AG04450 (cell line): Measurements from ENCODE around the gene C4orf50. TPM values are rescaled to one million over a fixed set of nuclear protein-coding genes. Genes with fewer than 3 reads are reported as not detected.

Source experiments
- CTCF ChIA-PET: fragments of 300-600, 350-600 bp; formaldehyde crosslinking; extraction: SDS; loops from one replicate; lab custom pipeline; 2022; ENCODE audit warnings: antibody characterized with exemption, inconsistent platforms; lab: Charles Lee
- POLR2A ChIA-PET: fragments of 350-600 bp; formaldehyde crosslinking; extraction: SDS; loops from one replicate; lab custom pipeline; 2021; ENCODE audit warnings: antibody characterized with exemption, inconsistent platforms; lab: Yijun Ruan, JAX
- DNase-seq: peaks from one replicate; pipeline ENCODE4 v3.0.0-alpha.2; 2011; ENCODE audit warnings: low read depth, low spot score
- H3K27ac ChIP-seq: one replicate; pipeline ENCODE4 v1.5.1; 2012; ENCODE audit warnings: low read depth, low read length, control low read depth
- H3K27me3 ChIP-seq: one replicate; pipeline ENCODE4 v1.6.0; 2012; ENCODE audit warnings: low read length; ENCODE audit not compliant: control insufficient read depth, insufficient read depth
- H3K4me3 ChIP-seq: 2 replicates; pipeline ENCODE4 v1.5.1; 2011; ENCODE audit warnings: mild to moderate bottlenecking, low read depth, low read length, control low read depth
- H3K9me3 ChIP-seq: 2 replicates; pipeline ENCODE4 v1.5.1; 2012; ENCODE audit warnings: low read length; ENCODE audit not compliant: control insufficient read depth, insufficient read depth
- polyA plus RNA-seq: library from polyadenylated mRNA; depleted of rRNA; stranded (reverse); fragments of >200 nt; gene quantifications from 2 replicates; pipeline ENCODE4 v1.2.3, GENCODE V29; 2011; rRNA removed
- small RNA-seq: library from RNA; depleted of rRNA; stranded (forward); fragments of <200 nt; gene quantifications from one replicate; pipeline ENCODE3, GENCODE V24; 2012; ENCODE audit warnings: low read depth; ENCODE audit not compliant: insufficient read length
- TF ChIP-seq, protein P1 (sequence below): IDR thresholded peaks from 2 replicates; pipeline ENCODE4 v1.5.1; 2011; ENCODE audit warnings: low read depth, low read length, control low read depth, inconsistent platforms

C4orf50 gene
- polyA plus RNA-seq, 1 experiment: not detected

DNA sequence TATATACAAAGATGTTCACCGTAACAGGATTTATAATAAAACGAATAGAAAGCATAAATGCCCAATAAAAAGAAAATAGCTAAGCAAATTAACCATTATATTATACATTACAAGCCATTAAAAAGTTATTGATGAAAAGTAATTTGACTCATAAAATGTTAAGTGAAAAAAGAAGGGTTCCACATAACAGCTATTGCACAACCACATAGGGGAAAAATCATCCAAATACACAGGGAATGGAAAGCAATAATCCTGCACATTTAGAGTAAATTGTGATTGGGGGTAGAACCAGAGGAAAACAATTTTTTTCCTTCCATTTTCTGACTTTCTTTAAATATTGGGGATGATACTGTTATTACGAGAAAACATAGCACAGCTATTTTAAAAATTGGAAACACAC, 163.3 kb downstream of the C4orf50 start:
- TF ChIP-seq, protein P1, sequence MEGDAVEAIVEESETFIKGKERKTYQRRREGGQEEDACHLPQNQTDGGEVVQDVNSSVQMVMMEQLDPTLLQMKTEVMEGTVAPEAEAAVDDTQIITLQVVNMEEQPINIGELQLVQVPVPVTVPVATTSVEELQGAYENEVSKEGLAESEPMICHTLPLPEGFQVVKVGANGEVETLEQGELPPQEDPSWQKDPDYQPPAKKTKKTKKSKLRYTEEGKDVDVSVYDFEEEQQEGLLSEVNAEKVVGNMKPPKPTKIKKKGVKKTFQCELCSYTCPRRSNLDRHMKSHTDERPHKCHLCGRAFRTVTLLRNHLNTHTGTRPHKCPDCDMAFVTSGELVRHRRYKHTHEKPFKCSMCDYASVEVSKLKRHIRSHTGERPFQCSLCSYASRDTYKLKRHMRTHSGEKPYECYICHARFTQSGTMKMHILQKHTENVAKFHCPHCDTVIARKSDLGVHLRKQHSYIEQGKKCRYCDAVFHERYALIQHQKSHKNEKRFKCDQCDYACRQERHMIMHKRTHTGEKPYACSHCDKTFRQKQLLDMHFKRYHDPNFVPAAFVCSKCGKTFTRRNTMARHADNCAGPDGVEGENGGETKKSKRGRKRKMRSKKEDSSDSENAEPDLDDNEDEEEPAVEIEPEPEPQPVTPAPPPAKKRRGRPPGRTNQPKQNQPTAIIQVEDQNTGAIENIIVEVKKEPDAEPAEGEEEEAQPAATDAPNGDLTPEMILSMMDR: no peak

DNA sequence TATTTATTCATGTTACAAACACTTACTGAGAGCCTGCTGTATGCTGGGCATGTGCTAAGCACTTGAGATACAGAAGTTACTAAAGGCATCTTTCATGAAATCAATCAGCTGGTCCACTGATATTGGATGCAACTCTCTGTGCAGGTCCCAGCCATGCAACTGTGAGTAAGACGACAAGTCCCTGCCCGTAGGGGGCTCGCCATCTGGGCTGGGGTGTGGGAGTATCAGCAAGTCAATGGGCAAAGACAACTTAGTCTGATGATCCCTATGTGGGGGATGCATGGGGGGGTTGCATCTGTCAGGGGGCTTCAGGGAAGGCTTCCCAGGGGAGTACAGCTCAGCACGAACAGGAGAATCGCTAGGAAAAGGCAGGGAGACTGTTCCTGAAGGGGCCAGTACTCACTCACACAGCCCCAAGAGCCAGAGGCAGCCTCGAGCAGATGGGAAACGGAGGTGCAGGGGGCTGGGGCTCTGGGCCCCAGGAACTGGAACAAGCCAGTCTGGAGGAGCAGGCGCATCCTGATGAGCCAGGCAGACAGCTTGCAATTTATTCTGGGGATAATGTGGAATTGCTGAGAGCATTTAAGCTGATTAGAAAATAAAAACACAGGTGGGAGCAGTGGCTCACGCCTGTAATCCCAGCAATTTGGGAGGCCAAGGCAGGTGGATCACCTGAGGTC, 165.6 kb downstream of the C4orf50 start:
- CTCF ChIA-PET: no interaction called here
- DNase-seq: no peak
- TF ChIP-seq, protein P1: no peak
- peaks cover 4% of the 10 kb centered on the region for H3K27me3 ChIP-seq
- H3K27ac ChIP-seq: no peak overlapping the region
- POLR2A ChIA-PET: no interaction called here
- no peaks in the 10 kb centered on the region for H3K9me3 ChIP-seq
- no peak overlapping the region for H3K4me3 ChIP-seq

More for the DNA sequence above, 163.3 kb downstream of the C4orf50 start:
- Histone ChIP-seq H3K9me3 (no peaks in the 10 kb centered on the region; the same call in 1 of the 2 replicates), H3K27ac (no peak overlapping the region), H3K4me3 (no peak overlapping the region), H3K27me3 (peaks cover 4% of the 10 kb centered on the region)
- POLR2A ChIA-PET: no interaction called here
- no peak for DNase-seq
- CTCF ChIA-PET: no interaction called here

DNA sequence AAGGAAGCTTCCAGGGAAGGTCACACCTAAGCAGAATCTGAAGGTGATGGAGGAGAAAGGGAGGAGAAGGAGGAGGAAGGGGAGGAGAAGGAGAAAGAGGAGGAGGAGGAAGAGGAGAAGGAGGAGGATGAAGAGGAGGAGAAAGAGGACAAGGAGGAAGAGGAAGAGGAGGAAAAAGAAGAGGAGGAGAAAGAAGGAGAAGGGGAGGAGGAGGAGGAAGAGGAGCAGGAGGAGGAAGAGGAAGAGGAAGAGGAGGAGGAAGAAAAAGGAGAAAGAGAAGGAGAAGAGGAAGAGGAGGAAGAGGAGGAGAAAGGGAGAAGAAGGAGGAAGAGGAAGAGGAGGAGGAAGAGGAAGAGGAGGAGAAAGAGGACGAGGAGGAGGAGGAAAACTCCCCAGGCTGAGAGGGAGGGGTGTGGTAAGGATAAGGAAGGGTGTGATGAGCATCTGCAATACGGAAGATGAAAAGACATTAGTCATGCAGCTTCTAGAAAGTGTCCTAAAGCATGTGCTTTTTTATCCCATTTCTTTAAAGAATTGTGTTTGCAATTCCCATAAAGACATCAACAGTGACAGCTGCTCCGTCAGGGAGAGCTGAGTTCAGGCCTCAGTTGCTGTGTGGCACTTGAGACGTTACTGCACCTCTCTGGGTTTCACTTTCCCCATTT, 166.5 kb downstream of the C4orf50 start:
- DNase-seq: no peak
- H3K4me3 ChIP-seq: no peak overlapping the region
- peaks cover 4% of the 10 kb centered on the region for H3K27me3 ChIP-seq
- POLR2A ChIA-PET: no interaction called here
- H3K9me3 ChIP-seq: no peaks in the 10 kb centered on the region
- TF ChIP-seq, protein P1: no peak
- CTCF ChIA-PET: no interaction called here
- H3K27ac ChIP-seq: no peak overlapping the region

Small RNA genes within 50 kb of the gene (small RNA-seq; reads per million reads assigned to genes)
- not detected for gene MIR378D1

Other genes with a start within 250 kb of the C4orf50 start
- 5.6 and 6.2 TPM in 2 replicates for gene CRMP1, start 125.3 kb downstream of the C4orf50 start, polyA plus RNA-seq
- not detected in 2 replicates for gene JAKMIP1, start 182.1 kb upstream of the C4orf50 start, polyA plus RNA-seq